ENCODE measurements around the gene HBM.

- TF ChIP-seq EZH2 (IDR thresholded peaks at IDR 0.05; ENCODE audit: borderline replicate concordance, low read depth, low read length, poor library complexity, severe bottlenecking) (no peak), CTCF (conservative IDR thresholded peaks at IDR 0.05; ENCODE audit: low read depth, low read length) (no peak)
Observed at GRCh38 chr16:143047-143446, 22.7 kb upstream of the HBM start.

Data from A673 (cell line).